Right lobe of liver (tissue), 4 donors: ENCODE data around the gene GCLC.

Experiments used
- CTCF ChIP-seq, 4 donors: fragments of 200-600 bp in 3 of 4; fragments of 450-650 bp in 1 of 4; IDR thresholded peaks; one replicate each; pipeline versions ENCODE4 v1.5.1 to v1.8.0; 2016 to 2022; ENCODE audit warnings: antibody characterized with exemption in 4 of 4, mild to moderate bottlenecking in 2 of 4
- POLR2A ChIP-seq: fragments of 450-650 bp; IDR thresholded peaks from one replicate; pipeline ENCODE4 v1.6.1; 2017; ENCODE audit warnings: antibody characterized with exemption, mild to moderate bottlenecking
- donor health status: DM: no; HTN: no; CAD: no.
- donor health status: DM: no; HTN: no; CAD: no.
- donor health status: DM: no; HTN: yes; CAD: no.

- TF ChIP-seq CTCF (IDR thresholded peaks at IDR 0.05) (no peak), POLR2A (no peak)
These were observed 57.8 kb downstream of the GCLC start for GRCh38 chr6:53487080-53487479.
